ENCODE data around the gene RPL37.
"Not testable (repeated sequence)": the region's sequence is repeated elsewhere in the genome, so short reads cannot be mapped to it uniquely, and the experiment has no call there.

Gene RPL37

DNA sequence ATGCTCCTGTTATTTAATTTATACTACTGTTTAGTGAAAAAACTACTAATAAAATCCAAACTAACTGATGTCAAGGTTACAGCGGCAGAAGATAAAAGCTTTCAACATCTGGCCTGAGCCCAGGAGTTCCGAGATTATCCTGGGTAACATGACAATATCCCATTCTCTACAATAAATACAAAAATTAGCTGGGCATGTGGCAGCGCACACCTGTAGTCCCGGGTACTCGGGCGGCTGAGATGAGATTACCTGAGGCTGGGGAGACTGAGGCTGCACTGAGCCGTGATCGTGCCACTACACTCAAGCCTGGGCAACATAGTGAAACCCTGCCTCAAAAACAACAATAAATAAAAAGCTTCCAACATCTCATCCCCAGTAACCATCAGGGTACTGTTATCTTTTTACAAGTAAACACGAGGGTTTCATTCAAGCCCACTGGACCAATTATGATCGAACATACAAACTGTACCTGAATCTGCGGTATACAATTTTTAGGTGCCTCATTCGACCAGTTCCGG, 1.3 kb downstream of the RPL37 start:
- no peak for DNase-seq (ENCODE audit: low read depth)

DNA sequence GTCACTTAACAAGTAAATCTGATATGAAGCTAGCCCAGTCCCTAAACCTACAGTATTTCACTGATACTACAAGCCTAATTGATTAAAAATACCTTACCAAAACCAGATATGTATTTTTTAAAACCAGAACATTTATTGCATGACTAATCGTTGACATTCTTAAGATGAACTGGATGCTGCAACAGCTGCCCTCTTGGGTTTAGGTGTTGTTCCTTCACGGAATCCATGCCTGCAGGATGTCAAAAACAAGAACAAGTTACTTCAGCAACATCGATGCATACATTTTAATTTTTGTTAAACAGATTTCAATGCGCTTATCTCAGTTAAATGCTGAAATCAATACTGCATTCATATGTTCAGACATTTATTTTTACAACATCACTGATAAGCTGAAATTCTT, 2.7 kb downstream of the RPL37 start:
- DNase-seq (ENCODE audit: low read depth): no peak

DNA sequence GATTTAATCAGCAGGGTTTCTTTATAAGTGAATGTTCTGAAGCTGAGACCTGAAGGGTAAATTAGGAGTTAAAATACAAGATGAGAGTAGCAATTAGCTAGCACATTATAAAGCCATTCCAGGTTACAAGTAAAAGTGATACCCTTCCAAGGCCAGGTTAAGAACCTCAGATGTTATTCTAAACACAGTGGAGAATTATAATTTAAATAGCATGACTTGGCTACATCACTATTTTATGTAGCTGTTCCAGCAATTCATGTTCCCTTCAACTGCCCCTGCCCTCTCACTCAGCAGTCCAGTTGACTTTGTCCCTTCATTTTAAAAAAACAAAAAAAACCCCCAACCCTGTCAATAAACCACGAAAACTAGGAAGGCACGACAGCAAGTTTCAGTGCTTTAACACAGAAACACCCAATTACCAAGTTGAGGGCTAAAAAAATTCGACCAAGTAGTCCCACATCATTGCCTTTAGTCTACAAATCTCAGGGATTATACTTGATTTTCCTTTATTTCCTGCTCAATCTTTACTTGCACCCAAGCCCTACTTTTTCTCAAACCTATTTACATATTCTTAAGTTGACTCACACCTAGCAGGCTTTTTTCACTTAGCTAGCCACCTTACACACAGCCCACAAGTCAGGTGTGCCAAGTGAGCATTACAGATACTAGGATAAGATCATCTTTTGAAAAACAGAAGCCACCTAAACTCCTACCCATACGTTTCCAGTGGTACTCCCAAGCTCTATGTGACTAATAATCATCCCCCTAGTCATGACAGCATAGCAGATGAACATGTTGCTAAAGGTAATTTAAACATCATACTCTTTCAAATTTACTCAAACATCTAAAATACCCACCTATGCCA, 3.4 kb downstream of the RPL37 start:
- DNase-seq (ENCODE audit: low read depth): no peak

DNA sequence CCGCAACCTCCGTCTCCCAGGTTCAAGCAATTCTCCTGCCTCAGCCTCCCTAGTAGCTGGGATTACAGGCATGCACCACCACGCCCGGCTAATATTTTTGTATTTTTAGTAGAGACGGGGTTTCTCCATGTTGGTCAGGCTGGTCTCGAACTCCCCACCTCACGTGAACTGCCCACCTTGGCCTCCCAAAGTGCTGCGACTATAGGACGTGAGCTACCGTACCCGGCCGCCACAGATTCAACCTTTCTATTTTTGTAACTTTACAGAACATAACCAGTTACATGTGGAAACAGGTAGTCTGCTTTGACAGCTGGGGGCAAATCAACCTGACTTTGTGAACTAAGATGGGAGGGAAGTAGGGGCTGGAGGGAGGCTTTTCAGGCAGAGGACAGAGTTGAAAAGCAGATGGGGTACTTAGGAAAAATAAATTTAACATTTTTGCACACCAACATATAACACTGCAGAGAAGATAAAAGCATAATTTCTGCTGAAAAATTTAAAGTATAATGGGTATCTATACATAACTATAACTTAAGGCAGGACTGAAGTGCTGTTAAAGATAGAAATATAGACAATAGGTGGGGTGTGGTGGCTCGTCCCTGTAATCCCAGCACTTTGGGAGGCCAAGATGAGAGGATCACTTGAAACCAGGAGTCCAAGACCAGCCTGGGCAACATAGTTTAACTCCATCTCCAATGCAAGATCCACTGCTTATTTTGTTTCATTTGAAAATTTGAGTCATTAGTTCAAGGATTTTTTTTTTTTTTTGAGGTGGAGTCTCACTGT, 5.1 kb downstream of the RPL37 start:
- no peak for DNase-seq (ENCODE audit: low read depth)

DNA sequence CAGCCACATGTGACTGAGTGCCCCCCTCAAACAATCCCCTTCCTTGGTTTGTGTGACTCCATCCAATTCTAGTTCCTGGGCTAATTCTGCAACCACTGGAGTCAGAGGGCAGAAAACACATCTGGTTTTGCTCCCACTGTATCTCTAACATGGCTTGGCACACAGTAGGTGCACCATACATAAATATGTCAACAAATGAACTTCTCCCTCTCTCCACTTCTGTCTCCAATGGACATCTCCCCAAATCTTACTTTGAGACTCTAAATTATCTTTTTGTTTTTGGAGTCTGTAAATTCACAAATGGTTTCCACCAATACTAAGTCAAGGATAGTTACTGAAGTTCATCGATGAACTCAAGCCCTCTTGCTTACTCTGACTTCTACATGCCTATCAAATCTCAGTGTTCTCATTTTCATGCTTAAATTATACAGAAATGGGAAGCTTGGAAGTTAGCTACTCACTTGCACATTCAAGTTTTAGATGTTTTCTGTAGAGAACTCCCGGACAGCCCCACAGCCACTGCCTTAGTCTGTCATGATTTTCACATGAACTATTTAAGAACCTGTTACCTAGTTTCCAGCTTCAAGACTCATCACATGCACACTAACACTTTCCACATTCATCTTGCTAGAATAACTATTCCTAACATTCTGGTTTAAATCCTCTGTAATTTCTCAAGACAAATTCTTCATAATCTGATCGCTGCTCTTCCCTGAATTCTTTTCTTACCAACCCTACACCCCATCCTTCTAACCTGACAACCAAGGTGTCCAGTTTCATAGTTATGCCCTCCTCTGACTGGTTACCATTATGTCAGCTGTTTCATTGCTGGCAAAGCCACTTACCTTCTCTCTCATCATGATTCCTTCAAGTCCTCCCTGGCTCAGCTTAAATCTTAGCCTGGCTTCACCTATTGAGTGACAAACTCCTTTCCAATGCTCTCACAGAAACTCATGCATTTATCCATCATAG, 6.0 kb downstream of the RPL37 start:
- DNase-seq (ENCODE audit: low read depth): no peak

DNA sequence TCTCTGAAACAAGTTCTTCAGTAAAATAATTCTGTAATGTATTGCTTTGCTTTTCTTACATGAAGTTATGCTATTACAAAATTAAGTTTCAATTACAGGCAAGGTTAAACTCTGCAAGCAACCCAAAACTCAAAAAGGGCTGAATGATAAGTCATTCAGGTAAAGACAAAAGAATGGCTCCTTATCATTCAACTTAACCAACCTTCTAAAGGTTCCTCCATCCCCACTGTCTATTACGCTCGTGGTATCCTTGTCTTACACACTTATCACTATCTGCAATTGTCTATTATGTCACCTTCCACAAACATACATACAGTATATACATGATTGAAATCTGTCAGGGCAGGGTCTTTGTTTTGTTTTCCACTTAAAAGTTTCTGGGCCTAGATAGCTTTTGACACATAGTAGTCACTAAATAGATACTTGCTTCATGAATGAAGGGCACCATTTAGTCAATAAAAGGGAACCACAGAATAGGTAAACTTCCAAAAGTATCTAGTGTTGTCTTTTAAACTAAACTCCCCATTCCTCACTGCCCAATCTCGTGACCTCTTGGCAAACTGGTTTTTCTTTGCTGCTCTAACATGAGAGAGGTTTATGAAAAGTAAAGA, 6.9 kb downstream of the RPL37 start:
- DNase-seq (ENCODE audit: low read depth): no peak

DNA sequence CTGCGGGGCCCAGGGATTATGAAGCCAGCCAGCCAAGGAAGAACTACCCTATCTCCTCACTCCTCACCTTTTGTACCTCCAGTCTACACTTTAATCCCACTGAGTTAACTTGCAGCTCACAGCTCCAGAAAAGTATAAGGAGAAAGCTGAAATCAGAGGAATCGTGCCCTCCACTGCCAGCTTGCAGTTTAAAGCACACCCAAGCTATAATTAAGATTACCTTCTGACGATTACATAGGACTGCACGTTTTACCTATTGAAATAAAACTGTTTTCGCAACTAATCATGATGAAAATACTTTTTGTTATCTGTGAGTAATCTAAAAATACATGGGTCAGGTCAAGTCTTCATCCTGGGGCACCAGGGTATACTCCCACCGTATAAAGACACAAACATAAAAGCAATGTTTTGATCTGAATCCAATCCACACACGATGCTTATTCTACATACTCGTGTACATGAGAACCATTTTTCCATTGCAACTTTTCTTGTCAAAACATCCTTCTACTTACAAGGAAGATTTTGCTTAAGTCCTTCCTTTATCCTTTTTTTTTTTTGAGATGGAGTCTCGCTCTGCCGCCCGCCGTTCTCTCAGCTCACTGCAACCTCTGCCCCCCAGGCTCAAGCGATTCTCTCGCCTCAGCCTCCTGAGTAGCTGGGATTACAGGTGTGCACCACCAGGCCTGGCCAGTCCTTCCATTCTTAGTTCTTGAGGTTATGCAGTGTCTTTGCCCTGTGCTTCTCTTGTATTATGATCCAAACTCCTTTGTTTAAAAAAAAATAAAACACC, 7.6 kb downstream of the RPL37 start:
- DNase-seq (ENCODE audit: low read depth): no peak

DNA sequence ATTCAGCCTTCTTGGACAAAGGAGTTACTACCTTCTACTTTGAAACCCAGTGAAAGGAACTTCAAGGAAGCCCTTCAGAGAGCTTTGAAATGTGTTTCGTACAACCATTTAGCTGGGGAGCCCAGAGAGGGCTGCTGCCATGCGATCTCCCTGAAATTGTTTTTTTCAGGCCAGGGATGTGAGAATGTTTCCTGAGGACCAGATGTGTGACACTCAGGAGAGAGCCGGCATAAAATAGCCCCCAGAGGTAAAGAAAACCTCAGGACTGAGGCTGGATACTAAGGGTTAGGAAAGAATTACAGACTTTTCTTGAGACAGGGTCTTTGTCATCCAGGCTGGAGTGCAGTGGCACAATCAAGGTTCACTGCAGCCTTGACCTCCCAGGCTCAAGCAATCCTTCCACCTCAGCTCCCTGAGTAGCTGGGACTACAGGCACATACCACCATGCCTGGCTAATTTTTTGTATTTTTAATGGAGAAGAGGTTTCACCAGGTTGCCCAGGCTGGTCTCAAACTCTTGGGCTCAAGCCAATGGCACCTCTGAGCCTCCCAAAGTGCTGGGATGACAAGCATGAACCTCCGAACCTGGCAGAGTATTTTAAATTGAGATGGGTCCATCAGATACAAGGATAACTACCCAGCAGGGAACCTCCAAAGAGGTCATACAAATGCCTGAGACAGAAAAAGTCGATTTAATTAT, 8.4 kb downstream of the RPL37 start:
- DNase-seq (ENCODE audit: low read depth): no peak

DNA sequence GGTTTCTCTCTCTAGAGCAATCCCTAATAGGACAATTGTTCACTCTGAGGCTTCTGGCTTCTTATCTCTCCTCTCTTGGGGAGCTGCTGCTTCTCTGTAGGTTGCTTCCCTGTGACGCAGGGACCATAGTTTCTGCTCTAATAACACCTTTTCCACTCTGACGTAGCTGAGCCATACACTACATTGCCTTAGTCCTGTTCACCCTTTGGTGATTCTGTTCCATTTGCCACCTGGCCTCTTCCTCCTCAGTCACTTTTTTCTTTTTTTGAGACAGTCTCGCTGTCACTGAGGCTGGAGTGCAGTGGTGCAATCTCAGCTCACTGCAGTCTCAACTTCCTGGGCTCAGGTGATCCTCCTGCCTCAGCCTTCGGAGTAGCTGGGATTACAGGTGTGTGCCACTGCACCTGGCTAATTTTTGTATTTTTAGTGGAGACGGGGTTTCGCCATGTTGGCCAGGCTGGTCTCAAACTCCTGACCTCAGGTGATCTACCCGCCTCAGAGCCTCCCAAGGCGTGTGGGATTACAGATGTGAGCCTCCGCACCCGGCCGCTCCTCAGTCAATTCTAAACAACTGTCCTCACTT, 9.5 kb downstream of the RPL37 start:
- not testable (repeated sequence) for DNase-seq (ENCODE audit: low read depth)

DNA sequence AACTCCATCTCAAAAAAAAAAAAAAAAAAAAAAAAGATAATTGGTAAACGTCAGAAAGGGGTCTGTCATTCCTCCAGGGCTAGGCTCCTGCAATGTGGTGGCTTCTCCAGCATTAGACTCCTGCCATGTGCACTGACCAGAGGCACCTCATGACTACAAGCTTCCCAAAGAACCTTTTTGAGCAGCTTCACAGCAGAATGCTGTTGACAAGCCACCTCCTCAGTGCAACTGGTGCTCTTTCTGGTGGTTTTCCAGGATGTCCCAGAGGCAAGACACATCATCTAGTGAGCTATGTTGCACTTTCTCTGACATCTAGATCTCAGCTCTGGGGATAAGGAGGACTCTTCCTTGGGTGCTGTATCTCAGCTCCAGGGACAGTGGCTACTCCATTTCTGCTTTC, 11.6 kb downstream of the RPL37 start:
- peak; percentile 30 for DNase-seq (ENCODE audit: low read depth)

DNA sequence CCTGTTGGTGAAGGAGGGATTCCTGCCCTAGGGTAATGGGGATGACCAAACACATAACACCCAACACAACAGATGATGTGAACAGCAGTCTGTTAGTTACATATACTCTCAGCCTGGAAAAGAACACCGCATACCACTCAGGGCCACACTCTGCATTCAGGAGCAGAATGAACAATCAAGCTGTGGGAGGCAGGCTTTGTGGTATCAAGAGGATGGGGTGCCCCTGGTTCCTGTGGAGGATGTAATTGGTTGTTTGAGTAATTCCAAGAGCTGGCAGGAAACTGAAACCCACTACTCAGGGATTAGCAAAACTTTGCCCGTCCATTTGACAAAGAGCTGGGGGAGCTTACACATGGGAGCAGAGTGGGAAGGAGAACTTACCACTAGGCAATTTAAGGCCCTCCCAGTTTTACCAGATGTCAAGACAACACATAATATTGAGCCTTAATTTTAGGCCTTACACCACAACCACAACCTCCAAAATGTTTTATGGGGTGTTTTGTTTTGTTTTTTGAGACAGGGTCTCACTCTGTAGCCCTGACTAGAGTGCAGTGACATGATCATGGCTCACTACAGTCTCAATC, 21.2 kb downstream of the RPL37 start:
- no peak for DNase-seq (ENCODE audit: low read depth)

DNA sequence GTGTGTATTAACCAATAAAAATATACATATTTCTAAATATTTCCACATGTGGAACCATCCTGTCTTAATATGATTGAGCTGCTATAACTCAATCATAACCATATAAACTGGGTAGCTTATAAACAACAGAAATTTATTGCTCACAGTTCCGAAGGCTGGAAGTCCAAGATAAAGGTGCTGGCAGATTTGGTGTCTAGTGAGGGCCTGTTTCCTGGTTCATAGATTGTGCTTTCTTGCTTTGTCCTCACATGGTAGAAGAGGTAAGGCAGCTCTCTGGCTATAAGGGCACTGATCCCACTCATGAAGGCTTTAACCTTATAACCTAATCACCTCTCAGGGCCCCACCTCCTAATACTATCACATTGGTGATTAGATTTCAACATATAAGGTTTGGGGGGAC, 22.9 kb downstream of the RPL37 start:
- DNase-seq (ENCODE audit: low read depth): no peak

DNA sequence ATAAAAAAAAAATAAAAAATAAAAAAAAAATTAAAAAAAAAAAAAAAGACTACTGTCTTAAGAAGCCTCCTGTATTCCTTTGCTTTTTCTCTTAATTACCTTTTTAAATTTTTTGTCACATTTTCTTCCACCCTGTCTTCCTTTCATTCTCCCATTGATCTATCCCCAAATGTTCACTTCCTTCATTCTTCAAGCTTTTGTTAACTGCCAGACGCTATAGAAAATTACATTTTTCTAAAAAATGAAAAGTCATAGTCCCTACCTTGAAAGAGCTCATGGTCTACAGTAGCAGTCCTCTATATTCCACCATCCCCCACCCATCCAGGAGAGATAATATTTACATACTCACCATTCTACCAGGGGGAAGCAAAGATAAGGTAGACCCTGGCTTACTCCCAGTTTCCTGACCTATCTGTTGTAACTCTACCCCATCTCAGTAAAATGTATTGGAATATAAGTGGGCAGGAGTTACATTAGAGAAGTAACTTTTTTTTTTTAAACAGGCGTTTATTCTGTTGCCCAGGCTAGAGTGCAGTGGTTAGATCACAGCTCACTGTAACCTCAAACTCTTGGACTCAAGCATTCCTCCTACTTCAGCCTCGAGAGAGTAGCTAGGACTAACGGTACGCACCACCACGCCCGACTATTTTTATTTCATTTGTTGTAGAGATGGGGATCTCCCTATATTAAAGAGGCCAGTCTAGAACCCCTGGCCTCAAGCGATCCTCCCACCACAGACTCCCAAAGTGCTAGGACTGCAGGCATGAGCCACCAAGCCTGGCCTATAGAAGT, 33.1 kb downstream of the RPL37 start:
- no peak for DNase-seq (ENCODE audit: low read depth)

DNA sequence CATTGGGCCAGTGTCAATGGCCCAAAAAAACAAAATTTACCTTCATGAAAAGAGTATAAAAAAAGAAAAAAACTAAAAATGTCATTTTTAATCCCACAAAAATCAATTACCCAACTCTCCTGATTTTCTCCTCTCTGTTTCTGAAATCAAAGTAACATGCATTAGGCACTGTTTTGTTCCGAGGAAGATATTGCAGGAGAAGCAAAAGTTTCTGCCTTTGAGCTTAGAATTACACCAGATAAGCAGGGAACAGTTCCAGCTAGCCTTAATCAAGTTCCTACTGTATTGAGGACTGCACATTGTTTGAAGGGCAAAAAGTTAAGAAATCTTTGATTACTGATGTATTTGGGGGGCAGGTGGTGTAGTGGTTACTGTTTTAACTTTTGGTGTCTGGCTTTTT, 35.8 kb downstream of the RPL37 start:
- no peak for DNase-seq (ENCODE audit: low read depth)

DNA sequence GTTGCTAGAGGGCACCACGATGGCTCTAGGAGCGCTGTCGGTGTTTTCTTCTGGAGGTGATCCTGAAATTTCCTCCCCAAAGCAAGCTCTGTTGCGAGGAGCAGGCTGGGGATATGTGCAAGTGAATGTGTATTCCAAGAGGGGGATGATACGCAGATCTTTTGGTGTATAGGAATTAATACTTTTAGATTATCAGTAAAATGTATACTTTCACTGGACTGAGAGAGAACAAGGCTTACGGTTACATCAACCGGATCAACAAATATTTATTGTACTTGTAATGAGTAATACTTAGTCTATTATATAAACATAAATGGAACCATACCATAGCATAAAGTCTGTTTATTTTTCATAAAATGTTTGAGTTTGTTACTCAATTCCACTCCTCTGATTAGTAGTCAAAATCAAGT, 36.2 kb downstream of the RPL37 start:
- no peak for DNase-seq (ENCODE audit: low read depth)

DNA sequence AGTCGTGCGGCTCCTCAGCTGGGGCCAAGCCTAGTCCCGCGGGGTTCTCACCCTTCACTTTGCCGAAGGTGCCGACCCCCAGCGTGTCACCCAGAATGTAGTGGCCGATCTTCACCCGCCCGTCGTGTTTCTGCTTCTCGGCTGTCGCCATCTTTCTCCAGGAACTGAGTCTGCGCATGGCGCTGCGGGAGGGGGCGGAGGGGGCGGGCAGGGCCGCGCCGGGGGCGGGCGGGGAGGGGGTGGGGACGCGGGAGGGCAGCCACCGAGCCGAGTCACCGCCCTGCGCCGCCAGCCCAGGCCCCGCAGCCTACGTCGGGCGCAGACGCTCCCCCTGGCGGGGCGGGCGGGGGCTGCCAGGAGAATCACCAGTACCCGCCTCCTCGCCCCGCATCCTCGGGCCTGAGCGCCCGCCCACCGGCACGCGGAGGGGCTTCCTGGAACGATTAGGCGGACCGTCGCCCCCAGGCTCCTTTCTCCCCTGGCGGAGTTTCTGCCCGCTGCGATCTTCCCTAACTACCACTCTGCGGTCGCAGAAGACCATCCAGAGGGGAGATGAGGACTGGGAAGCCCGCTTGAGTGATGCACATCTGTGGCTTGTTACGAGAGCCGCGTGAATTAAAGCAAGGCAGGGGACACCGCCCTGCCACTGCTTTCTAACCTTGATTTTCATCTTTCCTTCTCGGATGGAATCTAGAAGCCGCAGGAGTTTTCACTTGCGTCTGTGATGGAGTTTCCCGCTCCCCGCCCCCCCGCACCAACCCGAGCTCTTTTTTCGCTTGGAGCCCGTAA, 36.8 kb downstream of the RPL37 start, which contains the start of gene PRKAA1:
TSS of gene PRKAA1 (minus strand) at position 363 of the 789 bp plus-strand sequence. CDS start at position 178, 185 bp downstream.
- DNase-seq (ENCODE audit: low read depth): peak; percentile 88

DNA sequence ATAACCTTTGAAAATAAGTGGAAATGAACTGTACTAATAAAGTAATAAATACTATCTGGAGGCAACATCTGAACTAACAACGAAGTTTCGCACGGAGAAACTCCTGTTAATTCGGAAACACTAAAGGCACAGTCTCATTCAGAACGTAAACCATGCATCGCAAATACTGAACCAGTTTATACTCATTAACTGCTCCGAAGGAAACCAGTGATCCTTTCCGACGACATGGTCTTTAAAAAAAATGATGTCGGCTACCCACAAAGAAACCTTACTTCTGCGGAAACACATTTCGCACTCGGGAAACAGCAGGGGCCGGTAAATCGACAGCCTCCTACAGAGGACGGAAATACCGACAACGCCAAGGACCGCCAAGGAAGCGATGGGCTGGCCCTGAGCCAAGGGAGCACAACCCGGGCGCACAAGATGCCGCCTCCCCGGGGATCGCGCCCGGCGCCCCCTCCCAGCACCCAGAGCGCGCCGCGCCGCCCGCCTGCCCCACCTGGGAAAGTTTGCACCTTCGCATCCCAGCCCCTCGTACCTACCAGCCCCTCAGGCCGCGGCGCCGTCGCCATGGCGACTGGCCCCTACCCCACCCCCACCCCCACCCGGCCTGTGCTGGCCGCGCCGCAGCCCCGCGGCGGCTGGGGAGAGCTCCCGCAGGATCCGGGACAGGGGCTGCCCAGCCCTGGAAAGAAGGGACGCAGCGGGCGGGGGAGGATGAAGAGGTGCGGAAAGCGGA, 37.6 kb downstream of the RPL37 start:
- peak; percentile 82 for DNase-seq (ENCODE audit: low read depth)

Measured in EH (cell line).